Stomach (tissue), 4 donors: ENCODE results near the gene CRIM1.

ENCODE experiments used
- EP300 ChIP-seq: sonication (generic); formaldehyde crosslinking; IDR thresholded peaks from one replicate; pipeline ENCODE4 v1.6.1; 2017; ENCODE audit warnings: antibody characterized with exemption
- POLR2A ChIP-seq, 4 donors: fragments of 450-650 bp; IDR thresholded peaks; one replicate each; pipeline ENCODE4 v1.6.1; 2016; ENCODE audit warnings: antibody characterized with exemption in 4 of 4, control low read depth in 2 of 4, mild to moderate bottlenecking in 1 of 4, moderate library complexity in 1 of 4
- POLR2AphosphoS5 ChIP-seq, 3 donors: sonication (generic); formaldehyde crosslinking; IDR thresholded peaks; one replicate each; pipeline ENCODE4 v1.6.1; 2016; ENCODE audit warnings: antibody characterized with exemption in 3 of 3

DNA sequence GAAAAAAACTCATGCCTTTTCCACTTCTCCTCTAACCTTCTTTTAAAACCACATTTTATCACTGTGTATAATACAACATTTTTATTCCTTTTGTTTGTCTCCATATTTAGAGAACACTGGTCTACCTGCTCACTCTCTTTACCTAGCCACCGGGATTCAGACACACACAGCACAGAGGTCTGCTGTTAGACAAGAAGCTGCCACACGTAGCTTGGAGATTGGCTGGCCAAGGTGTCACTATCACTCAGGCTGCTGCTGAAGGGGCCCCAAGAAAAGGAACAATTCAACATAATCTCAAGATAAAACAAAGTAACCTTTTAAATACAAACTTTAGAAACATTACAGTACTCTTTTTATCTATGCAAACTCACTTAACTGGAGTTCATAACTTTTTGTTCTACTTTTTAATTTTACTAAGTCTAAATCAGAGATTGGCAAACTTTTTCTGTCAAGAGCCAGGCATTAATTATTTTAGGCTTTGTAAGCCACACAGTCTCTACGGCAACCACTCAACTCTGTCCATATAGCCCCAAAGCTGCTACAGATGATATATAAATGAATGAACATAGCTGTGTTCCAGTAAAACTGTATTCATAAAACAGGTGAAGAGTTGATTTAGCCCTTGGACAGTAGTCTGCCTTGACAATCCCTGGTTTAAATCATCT is 216.6 kb downstream of the CRIM1 start:
- no peak for TF ChIP-seq POLR2AphosphoS5 (IDR thresholded peaks at IDR 0.05)
- TF ChIP-seq POLR2A (IDR thresholded peaks at IDR 0.05): no peak
- TF ChIP-seq EP300: no peak
